Fibroblast of skin of back (primary cell): ENCODE data around the gene MACIR.

Experiments
- DNase-seq: peaks from one replicate; pipeline ENCODE4 v3.0.0-alpha.2; 2013

MACIR gene

DNA sequence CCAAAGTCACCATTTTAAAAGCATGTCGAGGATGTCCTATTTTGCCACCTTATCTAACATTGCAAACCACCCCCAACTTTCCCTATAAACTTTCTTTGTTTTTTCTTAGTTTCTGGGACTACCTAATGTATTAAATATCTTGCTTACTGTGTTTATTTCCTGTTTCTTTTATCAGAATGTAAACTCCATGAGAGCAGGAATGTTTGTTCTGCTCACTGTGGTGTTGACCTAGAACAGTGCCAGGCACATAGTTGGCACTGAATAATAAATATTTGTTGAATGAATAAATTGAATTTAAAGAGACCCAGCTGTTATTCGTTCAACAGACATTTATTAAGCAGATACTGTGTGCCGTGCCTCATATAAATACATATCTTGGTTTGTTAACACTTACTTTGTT, 35.2 kb downstream of the MACIR start:
- peak; percentile 8 for DNase-seq

GRCh38 chr5:103294906-103295305, 36.3 kb downstream of the MACIR start:
- no peak for DNase-seq

GRCh38 chr5:103295424-103295823, 36.9 kb downstream of the MACIR start:
- no peak for DNase-seq

DNA sequence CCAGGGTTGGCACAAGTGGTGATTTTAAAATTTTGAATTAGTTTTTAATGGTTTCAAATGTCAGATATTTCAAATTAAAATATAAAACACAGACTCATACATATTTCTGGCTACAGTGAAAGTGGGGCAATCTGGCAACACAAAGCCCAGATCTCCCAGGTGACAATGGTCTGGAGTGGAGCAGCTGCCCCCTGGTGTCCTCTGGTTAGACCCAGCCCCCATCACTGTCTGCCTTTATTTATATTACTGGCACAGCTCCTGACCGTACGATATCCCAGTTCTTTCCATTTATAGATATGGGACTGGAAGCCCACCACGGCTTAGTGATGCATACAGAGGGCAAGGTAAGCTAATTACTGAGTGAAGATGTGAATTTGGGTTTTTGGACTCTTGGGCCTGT, 37.3 kb downstream of the MACIR start:
- no peak for DNase-seq

GRCh38 chr5:103298117-103298516, 39.6 kb downstream of the MACIR start:
- DNase-seq: no peak

GRCh38 chr5:103298607-103299188, 40.1 kb downstream of the MACIR start:
- no peak for DNase-seq

DNA sequence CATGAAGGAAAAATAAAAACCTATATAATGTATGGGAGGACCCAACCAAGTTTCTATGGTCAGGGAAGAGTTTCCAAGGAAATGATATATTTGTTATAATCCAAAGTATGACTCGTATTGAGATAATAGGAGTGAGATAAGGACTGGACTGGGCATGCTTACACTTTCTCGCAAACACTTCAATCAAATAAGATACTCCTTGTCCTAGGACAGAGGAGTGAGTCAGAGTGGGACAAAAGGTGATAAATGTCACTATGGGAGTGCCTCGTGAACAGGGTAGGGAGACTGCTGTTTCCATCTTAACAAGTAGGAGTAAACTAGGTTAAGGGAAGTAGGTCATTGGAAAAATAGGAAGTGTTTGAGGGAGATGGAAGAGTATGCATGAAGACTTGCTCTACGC, 47.2 kb downstream of the MACIR start:
- DNase-seq: peak; percentile 1

- DNase-seq: no peak
Observed at GRCh38 chr5:103307470-103307869, 48.9 kb downstream of the MACIR start.

DNA sequence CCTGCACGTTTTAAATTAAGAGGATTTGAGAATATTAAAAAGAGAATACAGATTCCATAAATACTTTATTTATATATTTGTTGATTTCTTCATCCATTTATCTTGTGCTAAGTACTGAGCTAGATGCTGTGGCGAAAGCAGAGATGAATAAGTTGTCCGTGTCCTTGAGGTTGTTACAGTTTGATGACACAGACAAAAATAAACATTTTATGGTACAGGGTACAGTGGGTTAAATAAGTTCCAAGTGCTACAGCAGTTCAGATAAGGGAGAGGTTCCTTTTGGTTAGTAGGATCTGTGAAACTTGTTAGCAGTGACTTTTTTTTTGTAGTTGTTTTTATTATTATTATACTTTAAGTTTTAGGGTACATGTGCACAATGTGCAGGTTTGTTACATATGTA, 50.2 kb downstream of the MACIR start:
- no peak for DNase-seq

GRCh38 chr5:103313056-103313455, 54.5 kb downstream of the MACIR start:
- no peak for DNase-seq

- no peak for DNase-seq
Observed at GRCh38 chr5:103315455-103315854, 56.9 kb downstream of the MACIR start.

DNA sequence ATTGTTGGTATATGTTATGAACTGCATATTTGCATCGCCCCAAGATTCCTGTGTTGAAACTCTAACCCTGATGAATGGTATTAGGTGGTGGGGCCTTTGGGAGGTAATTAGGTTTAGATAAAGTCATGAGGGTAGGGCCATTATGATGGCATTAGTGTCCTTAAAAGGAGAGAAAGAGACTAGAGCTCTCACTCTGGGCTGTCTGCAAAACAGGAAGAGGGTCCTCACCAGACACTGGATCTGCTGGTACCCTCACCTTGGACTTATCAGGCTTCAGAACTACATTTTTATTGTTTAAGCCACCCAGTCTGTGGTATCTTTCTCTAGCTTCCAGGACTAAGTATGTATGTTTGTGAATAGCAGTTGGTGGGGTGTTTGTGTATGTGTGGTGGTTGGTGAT, 68.9 kb downstream of the MACIR start:
- DNase-seq: no peak

DNA sequence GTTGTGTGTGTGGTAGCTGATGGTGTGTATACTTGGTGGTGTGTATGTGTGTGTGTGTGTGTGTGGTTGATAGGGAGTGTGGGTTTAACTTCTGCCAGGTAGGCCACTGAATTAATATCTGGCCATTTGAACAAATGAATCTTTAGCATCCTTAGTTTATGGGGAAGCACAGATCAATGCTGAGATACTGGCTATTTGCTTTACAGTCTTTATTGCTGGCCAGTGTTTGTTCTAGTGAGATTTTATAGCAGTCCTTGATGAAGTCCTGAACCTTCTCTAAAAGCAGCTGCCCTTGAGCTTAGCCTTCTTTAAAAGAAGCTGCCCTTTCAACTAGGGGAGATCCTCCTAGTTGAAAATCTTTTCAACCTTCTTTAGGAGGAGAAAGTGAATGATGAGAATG, 69.3 kb downstream of the MACIR start:
- no peak for DNase-seq
